ENCODE data around the gene SLFN12L. TPM values are rescaled to one million over a fixed set of nuclear protein-coding genes. Genes with fewer than 3 reads are reported as not detected.

SLFN12L gene
- total and polyA plus RNA-seq, 8 donors: 2.1 to 30.4 (median 16.3) TPM

- intact Hi-C loops (cut with DNase I): no loop called here
- ATAC-seq: peak; percentile 24
- TF ChIP-seq, protein P1, sequence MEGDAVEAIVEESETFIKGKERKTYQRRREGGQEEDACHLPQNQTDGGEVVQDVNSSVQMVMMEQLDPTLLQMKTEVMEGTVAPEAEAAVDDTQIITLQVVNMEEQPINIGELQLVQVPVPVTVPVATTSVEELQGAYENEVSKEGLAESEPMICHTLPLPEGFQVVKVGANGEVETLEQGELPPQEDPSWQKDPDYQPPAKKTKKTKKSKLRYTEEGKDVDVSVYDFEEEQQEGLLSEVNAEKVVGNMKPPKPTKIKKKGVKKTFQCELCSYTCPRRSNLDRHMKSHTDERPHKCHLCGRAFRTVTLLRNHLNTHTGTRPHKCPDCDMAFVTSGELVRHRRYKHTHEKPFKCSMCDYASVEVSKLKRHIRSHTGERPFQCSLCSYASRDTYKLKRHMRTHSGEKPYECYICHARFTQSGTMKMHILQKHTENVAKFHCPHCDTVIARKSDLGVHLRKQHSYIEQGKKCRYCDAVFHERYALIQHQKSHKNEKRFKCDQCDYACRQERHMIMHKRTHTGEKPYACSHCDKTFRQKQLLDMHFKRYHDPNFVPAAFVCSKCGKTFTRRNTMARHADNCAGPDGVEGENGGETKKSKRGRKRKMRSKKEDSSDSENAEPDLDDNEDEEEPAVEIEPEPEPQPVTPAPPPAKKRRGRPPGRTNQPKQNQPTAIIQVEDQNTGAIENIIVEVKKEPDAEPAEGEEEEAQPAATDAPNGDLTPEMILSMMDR (IDR thresholded peaks at IDR 0.05): no peak
- DNase-seq: no peak
- no peak overlapping the region for H3K27ac ChIP-seq
- peaks cover 4 to 42% of the 10 kb centered on the region in 2 donors for H3K4me1 ChIP-seq
- no peaks in the 10 kb centered on the region for H3K9me3 ChIP-seq
- no peaks in the 10 kb centered on the region for H3K27me3 ChIP-seq
- H3K36me3 ChIP-seq: no peaks in the 10 kb centered on the region
- H3K4me3 ChIP-seq: no peak overlapping the region
Observed at GRCh38 chr17:35545150-35545549, 7.7 kb upstream of the SLFN12L start.

DNA sequence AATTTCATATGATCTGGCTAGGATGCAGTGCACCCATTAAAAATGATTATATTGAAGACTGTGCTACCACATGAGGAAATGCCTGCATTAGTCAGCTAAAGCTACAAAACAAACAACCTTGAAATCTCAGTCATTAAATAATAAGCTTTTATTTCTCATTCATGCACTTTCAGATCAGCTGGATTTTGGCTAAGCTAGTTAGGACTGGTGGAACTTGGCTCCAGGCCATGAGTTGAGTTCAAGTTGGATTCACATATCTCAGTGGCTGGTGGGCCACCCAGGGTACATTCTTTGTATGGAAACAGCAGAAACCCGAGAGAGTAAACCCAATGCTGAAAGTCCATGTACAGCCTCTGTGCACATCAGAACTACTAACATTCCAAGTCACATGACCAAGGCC lies 6.4 kb upstream of the SLFN12L start:
- no peak for ATAC-seq
- H3K27ac ChIP-seq: no peak overlapping the region
- TF ChIP-seq, protein P1 (IDR thresholded peaks at IDR 0.05): no peak
- DNase-seq: no peak
- H3K9me3 ChIP-seq: no peaks in the 10 kb centered on the region
- no peak overlapping the region for H3K4me3 ChIP-seq
- peaks cover 10 to 55% of the 10 kb centered on the region in 2 donors for H3K4me1 ChIP-seq
- no peaks in the 10 kb centered on the region for H3K27me3 ChIP-seq
- H3K36me3 ChIP-seq: no peaks in the 10 kb centered on the region
- intact Hi-C loops (cut with DNase I): no loop called here

GRCh38 chr17:35542990-35543389 lies 5.5 kb upstream of the SLFN12L start:
- peaks cover 15 to 62% of the 10 kb centered on the region in 2 donors for H3K4me1 ChIP-seq
- ATAC-seq: no peak
- H3K27me3 ChIP-seq: no peaks in the 10 kb centered on the region
- H3K36me3 ChIP-seq: no peaks in the 10 kb centered on the region
- H3K27ac ChIP-seq: no peak overlapping the region
- intact Hi-C loops (cut with DNase I): no loop called here
- H3K9me3 ChIP-seq: no peaks in the 10 kb centered on the region
- no peak for DNase-seq
- TF ChIP-seq, protein P1 (IDR thresholded peaks at IDR 0.05): no peak
- no peak overlapping the region for H3K4me3 ChIP-seq

DNA sequence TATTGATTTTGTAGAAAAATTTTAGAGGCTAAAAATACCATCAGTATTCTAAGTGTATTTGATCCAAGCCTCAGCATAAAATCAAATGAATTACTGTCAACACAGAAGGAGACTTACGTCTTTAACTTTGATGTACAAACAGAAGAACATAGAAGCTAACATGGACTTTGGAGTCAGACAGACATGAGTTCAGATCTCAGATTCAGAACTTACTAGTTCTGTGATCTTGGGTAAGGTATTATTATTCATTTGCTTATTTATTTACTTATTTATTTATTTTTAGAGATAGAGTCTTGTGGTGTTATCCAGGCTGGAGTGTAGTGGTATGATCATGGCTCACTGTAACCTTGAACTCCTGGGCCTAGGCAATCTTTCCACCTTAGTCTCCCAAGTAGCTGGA lies 4.0 kb upstream of the SLFN12L start:
- no peak for ATAC-seq
- intact Hi-C loops (cut with DNase I): no loop called here
- TF ChIP-seq, protein P1 (IDR thresholded peaks at IDR 0.05): no peak
- no peak for DNase-seq
- Histone ChIP-seq H3K27me3 (no peaks in the 10 kb centered on the region), H3K9me3 (no peaks in the 10 kb centered on the region), H3K36me3 (no peaks in the 10 kb centered on the region), H3K4me1 (peaks cover 15 to 75% of the 10 kb centered on the region in 2 donors), H3K27ac (peak overlapping the region; percentile 78 to 91), H3K4me3 (peak overlapping the region; percentile 18 to 40)

DNA sequence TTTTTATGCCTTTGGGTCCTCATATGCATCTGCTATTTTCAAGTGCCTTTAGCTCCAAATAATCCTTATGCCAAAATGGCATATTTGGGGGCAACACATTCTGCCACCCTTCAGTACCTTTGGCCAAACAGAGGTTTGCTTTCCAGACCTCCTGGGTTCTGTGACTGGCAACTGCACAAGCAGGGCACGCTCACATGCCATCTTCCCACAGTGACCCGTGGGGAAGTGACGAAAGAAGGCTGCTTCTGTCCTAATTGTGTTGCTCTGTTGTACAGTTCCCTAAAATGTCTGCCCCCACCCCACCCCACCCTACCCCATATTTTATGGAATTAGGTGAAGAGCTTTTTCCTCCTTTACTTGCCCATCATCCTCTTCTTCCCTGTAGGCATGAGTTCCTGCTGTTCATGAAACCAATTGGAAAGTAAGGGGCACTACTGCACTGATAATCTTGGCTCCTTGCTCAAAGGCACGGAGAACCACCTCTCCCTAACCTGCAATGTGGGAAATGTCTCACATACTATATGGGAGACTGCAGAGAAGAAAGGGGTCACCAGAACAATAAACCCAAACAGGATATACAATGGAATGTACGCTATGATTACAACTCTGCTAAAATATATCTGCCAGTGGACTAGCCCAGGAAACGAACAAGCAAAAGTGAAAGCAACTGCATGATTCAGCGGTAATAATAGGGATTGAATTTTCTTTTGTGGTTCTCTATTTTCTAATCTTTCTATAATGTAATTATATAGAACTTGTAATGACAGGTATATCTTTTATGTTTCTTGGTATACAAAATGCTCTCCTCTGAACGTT lies 3.3 kb upstream of the SLFN12L start:
- Histone ChIP-seq H3K27me3 (no peaks in the 10 kb centered on the region), H3K4me3 (peak overlapping the region; percentile 18 to 40), H3K36me3 (no peaks in the 10 kb centered on the region), H3K4me1 (peaks cover 15 to 68% of the 10 kb centered on the region in 2 donors), H3K27ac (peak overlapping the region; percentile 78 to 91), H3K9me3 (no peaks in the 10 kb centered on the region)
- TF ChIP-seq, protein P1 (IDR thresholded peaks at IDR 0.05): no peak
- DNase-seq (peak in 2 of 4 donors; percentile 80 to 82), ATAC-seq (peak; percentile 67)
- intact Hi-C loops (cut with DNase I): no loop called here
